Prostate gland (tissue), 2 donors: ENCODE data around the gene SLC38A6. TPM values are rescaled to one million over a fixed set of nuclear protein-coding genes. Genes with fewer than 3 reads are reported as not detected.

Source experiments
- DNase-seq: peaks from one replicate; pipeline ENCODE4 v3.0.0-alpha.2; 2019; ENCODE audit warnings: low spot score
- H3K27ac ChIP-seq, 2 donors: fragments of 200-600 bp; sonication (generic); 2 replicates each; pipeline ENCODE4 v1.5.1; 2017 to 2019
- H3K27me3 ChIP-seq: fragments of 200-600 bp; sonication (generic); replicated peaks from 2 replicates; pipeline ENCODE4 v1.5.1; 2019; ENCODE audit not compliant: insufficient read depth
- H3K36me3 ChIP-seq, 2 donors: fragments of 200-600 bp; sonication (generic); 1 replicate in 1 of 2; 2 replicates in 1 of 2; pipeline versions ENCODE4 v1.5.1 to v1.8.1; 2017 to 2019
- H3K4me1 ChIP-seq: fragments of 200-600 bp; sonication (generic); replicated peaks from 2 replicates; pipeline ENCODE4 v1.5.1; 2019
- H3K4me3 ChIP-seq, 2 donors: fragments of 200-600 bp; sonication (generic); 2 replicates each; pipeline ENCODE4 v1.5.1; 2017 to 2019
- H3K9me3 ChIP-seq: fragments of 200-600 bp; sonication (generic); 2 replicates; pipeline ENCODE4 v1.5.1; 2017
- POLR2A ChIP-seq: fragments of 450-650 bp; IDR thresholded peaks from one replicate; pipeline ENCODE4 v1.6.1; 2016; ENCODE audit warnings: antibody characterized with exemption, mild to moderate bottlenecking
- POLR2AphosphoS5 ChIP-seq: sonication (generic); formaldehyde crosslinking; IDR thresholded peaks from one replicate; pipeline ENCODE4 v1.6.1; 2017; ENCODE audit warnings: antibody characterized with exemption
- WGBS: methylation state at CpG from one replicate; pipeline ENCODE4 v1.1.5; 2018; 5-methylcytosine and 5-hydroxymethylcytosine counted together
- intact Hi-C: fragments of 100-400 bp; cut with DNase I; formaldehyde crosslinking; loops from one replicate; pipeline ENCODE4 v1.14.2; 2022
- total RNA-seq, 2 donors: library from RNA; depleted of rRNA; stranded (reverse); fragments of >200 nt; gene quantifications; one replicate each; pipeline ENCODE4 v1.1.0, GENCODE V29; 2016
- TF ChIP-seq, protein P1 (sequence below), 4 experiments: fragments of 200-600 bp in 2 of 4; fragments of 450-650 bp in 2 of 4; sonication (generic) in 2 of 4; IDR thresholded peaks; 1 replicate in 3 of 4; 2 replicates in 1 of 4; pipeline ENCODE4 v1.5.1; 2016 to 2019; ENCODE audit warnings: antibody characterized with exemption in 4 of 4, mild to moderate bottlenecking in 2 of 4, moderate library complexity in 2 of 4

SLC38A6 gene
- total RNA-seq, 2 donors from 2014 or later, result 13.7 to 15.1 TPM

DNA sequence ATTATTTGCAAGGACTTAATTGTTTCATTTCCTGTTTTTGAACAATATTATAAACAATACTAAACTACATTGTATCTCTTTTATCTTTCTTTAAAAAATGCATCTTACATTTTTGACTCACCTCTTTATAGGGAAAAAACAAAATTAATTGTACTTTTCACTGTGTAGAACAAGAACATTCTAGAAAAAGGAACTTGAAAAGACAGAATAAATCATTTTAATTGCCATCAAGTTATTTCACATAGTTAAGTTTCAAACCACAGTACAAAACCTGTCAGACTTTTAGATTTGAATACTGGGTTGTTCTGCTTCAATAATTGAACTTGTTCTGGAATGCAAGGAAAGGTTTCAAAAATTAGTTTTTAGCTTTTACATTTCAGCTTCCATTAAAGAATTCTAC, 50.0 kb downstream of the SLC38A6 start:
- no peak for TF ChIP-seq POLR2A
- TF ChIP-seq, protein P1, sequence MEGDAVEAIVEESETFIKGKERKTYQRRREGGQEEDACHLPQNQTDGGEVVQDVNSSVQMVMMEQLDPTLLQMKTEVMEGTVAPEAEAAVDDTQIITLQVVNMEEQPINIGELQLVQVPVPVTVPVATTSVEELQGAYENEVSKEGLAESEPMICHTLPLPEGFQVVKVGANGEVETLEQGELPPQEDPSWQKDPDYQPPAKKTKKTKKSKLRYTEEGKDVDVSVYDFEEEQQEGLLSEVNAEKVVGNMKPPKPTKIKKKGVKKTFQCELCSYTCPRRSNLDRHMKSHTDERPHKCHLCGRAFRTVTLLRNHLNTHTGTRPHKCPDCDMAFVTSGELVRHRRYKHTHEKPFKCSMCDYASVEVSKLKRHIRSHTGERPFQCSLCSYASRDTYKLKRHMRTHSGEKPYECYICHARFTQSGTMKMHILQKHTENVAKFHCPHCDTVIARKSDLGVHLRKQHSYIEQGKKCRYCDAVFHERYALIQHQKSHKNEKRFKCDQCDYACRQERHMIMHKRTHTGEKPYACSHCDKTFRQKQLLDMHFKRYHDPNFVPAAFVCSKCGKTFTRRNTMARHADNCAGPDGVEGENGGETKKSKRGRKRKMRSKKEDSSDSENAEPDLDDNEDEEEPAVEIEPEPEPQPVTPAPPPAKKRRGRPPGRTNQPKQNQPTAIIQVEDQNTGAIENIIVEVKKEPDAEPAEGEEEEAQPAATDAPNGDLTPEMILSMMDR (IDR thresholded peaks at IDR 0.05), result no peak
- no peak for TF ChIP-seq POLR2AphosphoS5
- no peak overlapping the region for H3K27ac ChIP-seq
- intact Hi-C loops, result loop anchor here (10.0 kb wide), 1 partner anchor 164 kb away; no protein-coding TSS in a partner anchor
- no peaks in the 10 kb centered on the region for H3K36me3 ChIP-seq
- DNase-seq, result no peak
- no peak overlapping the region for H3K4me3 ChIP-seq
- no peaks in the 10 kb centered on the region for H3K9me3 ChIP-seq
- H3K27me3 ChIP-seq, result no peaks in the 10 kb centered on the region
- H3K4me1 ChIP-seq, result no peaks in the 10 kb centered on the region

DNA sequence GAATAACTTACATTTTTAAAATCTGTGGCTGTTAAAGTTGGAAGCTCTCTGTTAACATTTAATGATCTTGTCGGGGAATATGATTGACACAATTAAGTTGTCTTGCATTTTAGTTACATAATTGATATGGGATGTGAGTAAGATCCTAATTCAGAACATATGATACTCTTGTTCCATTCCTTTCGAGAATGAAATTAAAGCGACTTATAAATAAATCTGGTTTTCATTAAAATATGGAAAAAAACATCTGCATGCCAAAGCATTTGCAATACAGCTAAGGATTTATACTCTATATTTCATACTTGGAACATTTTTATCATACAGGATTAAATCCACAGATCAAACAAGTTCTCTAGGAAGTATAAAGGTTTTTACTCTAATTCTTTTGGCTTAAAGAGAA, 52.0 kb downstream of the SLC38A6 start:
- no peak for DNase-seq
- Histone ChIP-seq H3K9me3 (no peaks in the 10 kb centered on the region), H3K4me1 (no peaks in the 10 kb centered on the region), H3K27me3 (no peaks in the 10 kb centered on the region), H3K36me3 (no peaks in the 10 kb centered on the region), H3K27ac (no peak overlapping the region), H3K4me3 (no peak overlapping the region)
- WGBS, result 90% methylated on average over 3 of the region's 3 CpGs
- intact Hi-C loops, result loop anchor here (10.0 kb wide), 1 partner anchor 162 kb away; no protein-coding TSS in a partner anchor
- TF ChIP-seq POLR2AphosphoS5, result no peak
- TF ChIP-seq POLR2A, result no peak
- TF ChIP-seq, protein P1 (IDR thresholded peaks at IDR 0.05), result no peak

DNA sequence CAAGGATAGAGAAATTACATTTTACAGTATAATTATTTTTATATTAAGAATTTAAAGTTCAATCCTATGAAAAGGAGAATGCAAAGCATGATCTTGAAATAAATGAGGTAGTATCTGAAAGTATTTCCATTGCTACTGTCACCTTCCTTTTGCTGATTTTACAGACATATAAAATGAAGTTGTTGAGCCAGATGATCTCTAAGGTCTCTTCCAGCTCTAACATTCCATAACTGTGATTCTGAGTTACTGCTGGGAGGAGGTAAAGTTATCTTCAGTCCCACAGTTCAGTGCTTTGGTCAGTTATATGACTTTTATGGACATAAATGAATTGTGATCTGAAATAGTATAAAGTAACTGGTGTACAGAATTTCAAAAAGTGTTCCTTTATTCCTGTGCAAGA, 52.8 kb downstream of the SLC38A6 start:
- TF ChIP-seq, protein P1 (IDR thresholded peaks at IDR 0.05), result no peak
- TF ChIP-seq POLR2AphosphoS5, result no peak
- TF ChIP-seq POLR2A, result no peak
- intact Hi-C loops, result loop anchor here (10.0 kb wide), 1 partner anchor 161 kb away; no protein-coding TSS in a partner anchor
- H3K36me3 ChIP-seq, result no peaks in the 10 kb centered on the region
- H3K4me3 ChIP-seq, result no peak overlapping the region
- H3K27ac ChIP-seq, result no peak overlapping the region
- DNase-seq, result no peak
- H3K4me1 ChIP-seq, result no peaks in the 10 kb centered on the region
- H3K9me3 ChIP-seq, result no peaks in the 10 kb centered on the region
- H3K27me3 ChIP-seq, result no peaks in the 10 kb centered on the region

DNA sequence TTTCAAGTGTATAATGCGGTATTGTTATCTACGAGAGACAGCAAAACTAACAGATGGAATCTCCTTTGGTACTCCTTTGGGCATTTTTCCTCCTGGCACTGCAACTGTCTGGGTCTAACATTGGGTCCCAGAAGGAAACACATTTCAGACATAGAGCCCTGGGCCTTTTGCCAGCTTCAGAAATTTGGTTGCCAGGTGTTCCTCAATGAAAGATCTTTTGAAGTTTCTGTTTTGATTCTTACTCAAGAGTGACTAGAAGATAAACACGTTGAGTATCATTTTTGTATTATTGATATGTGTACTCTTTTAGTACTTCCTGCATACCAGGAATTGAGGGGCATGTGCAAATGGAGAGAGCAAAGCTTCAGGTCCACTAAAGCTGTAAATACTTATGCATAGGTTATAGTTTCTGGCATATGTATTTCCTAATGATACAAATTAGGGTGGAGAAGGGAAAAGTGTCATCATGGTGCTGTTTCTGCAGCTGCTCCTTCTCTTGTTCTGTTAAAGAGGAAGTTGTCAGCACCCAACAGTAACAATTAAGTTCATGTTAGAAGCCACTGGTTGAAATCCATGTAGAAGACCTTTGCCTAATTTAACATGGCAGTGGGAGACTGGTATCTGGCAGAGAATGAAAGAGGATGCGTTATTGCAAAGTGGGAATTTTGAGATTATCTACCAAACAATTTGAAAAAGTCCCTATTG, 53.5 kb downstream of the SLC38A6 start:
- H3K9me3 ChIP-seq, result no peaks in the 10 kb centered on the region
- H3K36me3 ChIP-seq, result no peaks in the 10 kb centered on the region
- H3K27me3 ChIP-seq, result no peaks in the 10 kb centered on the region
- TF ChIP-seq POLR2AphosphoS5 (no peak), POLR2A (no peak)
- TF ChIP-seq, protein P1 (IDR thresholded peaks at IDR 0.05), result no peak
- 55% methylated on average over 4 of the region's 4 CpGs for WGBS
- intact Hi-C loops, result loop anchor here (10.0 kb wide), 1 partner anchor 160 kb away; no protein-coding TSS in a partner anchor
- DNase-seq, result peak; percentile 6
- H3K4me1 ChIP-seq, result no peaks in the 10 kb centered on the region
- H3K4me3 ChIP-seq, result no peak overlapping the region
- no peak overlapping the region for H3K27ac ChIP-seq

DNA sequence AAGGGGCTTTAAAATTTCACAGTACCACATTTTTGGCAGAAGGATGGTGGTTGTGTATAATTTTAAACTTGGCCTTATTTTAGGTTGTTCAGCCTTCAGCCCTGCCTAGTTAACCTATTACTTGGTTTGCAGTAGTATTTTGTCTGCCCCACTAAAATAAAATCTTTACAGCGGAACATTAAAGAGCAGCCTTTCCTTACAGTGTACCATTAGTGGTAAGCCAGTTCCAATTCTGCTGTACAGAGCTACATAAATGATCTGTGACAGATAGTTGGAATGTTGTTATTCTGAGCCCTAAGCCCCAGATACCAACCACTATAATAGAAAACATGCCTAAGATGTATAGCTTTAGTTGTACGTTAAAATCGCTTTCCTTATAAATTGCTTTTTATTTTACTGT, 56.2 kb downstream of the SLC38A6 start:
- Histone ChIP-seq H3K4me3 (no peak overlapping the region), H3K27ac (no peak overlapping the region), H3K36me3 (no peaks in the 10 kb centered on the region), H3K4me1 (no peaks in the 10 kb centered on the region), H3K27me3 (no peaks in the 10 kb centered on the region), H3K9me3 (no peaks in the 10 kb centered on the region)
- WGBS, result 60% methylated on average over 3 of the region's 3 CpGs
- intact Hi-C loops, result loop anchor here (10.0 kb wide), 1 partner anchor 158 kb away; no protein-coding TSS in a partner anchor
- TF ChIP-seq, protein P1 (IDR thresholded peaks at IDR 0.05), result no peak
- TF ChIP-seq POLR2A (no peak), POLR2AphosphoS5 (no peak)
- no peak for DNase-seq
